Neural cell (in vitro differentiated cells): Measurements from ENCODE around the gene CSGALNACT2. TPM values are rescaled to one million over a fixed set of nuclear protein-coding genes. Genes with fewer than 3 reads are reported as not detected.
A peak's percentile ranks its signal among the peaks of the same experiment; 100 is the strongest.

Experiments used
- H2AFZ ChIP-seq: fragments of 200-600, 300-800 bp; sonication (generic), shearing (Covaris generic); 2 replicates; pipeline ENCODE4 v1.6.0; 2014; ENCODE audit warnings: low read depth, mild to moderate bottlenecking, antibody characterized with exemption, low read length, moderate library complexity
- H3F3A ChIP-seq: fragments of 200-600 bp; shearing (Covaris generic); 2 replicates; pipeline ENCODE4 v1.6.1; 2016; ENCODE audit warnings: mild to moderate bottlenecking, moderate library complexity, mixed read lengths, antibody characterized with exemption, low read length; ENCODE audit not compliant: insufficient read depth, poor library complexity, severe bottlenecking
- H3K27ac ChIP-seq: fragments of 200-600, 300-800 bp; sonication (generic), shearing (Covaris generic); 2 replicates; pipeline ENCODE4 v1.5.1; 2014; ENCODE audit warnings: mild to moderate bottlenecking, low read length, moderate library complexity
- H3K27me3 ChIP-seq: fragments of 300-800, 200-600 bp; sonication (generic), shearing (Covaris generic); 2 replicates; pipeline ENCODE4 v1.6.0; 2014; ENCODE audit warnings: mild to moderate bottlenecking, low read depth, low read length, moderate library complexity; ENCODE audit not compliant: insufficient read depth
- H3K36me3 ChIP-seq: fragments of 300-800, 200-600 bp; sonication (generic), shearing (Covaris generic); 2 replicates; pipeline ENCODE4 v1.5.1; 2014; ENCODE audit warnings: mild to moderate bottlenecking, antibody characterized with exemption, low read length, moderate library complexity; ENCODE audit not compliant: insufficient read depth
- H3K4me2 ChIP-seq: fragments of 300-800, 200-600 bp; sonication (generic), shearing (Covaris generic); 2 replicates; pipeline ENCODE4 v1.6.0; 2014; ENCODE audit warnings: mild to moderate bottlenecking, low read length
- H3K4me3 ChIP-seq: fragments of 300-800, 200-600 bp; sonication (generic), shearing (Covaris generic); 2 replicates; pipeline ENCODE4 v1.5.1; 2014; ENCODE audit warnings: mild to moderate bottlenecking, low read length, moderate library complexity
- H3K79me2 ChIP-seq: fragments of 200-600 bp; shearing (Covaris generic); replicated peaks from 2 replicates; pipeline ENCODE4 v1.6.0; 2014; ENCODE audit warnings: mild to moderate bottlenecking, low read length, moderate library complexity; ENCODE audit not compliant: insufficient read depth
- H3K9ac ChIP-seq: fragments of 300-800, 200-600 bp; sonication (generic), shearing (Covaris generic); 2 replicates; pipeline ENCODE4 v1.6.1; 2016; ENCODE audit warnings: mild to moderate bottlenecking, low read length, mixed read lengths
- H3K9me2 ChIP-seq: fragments of 200-600 bp; shearing (Covaris generic); 2 replicates; pipeline ENCODE4 v1.6.1; 2016; ENCODE audit warnings: mild to moderate bottlenecking, low read length, mixed read lengths; ENCODE audit not compliant: insufficient read depth
- H3K9me3 ChIP-seq: fragments of 200-600, 300-800 bp; sonication (generic), shearing (Covaris generic); 2 replicates; pipeline ENCODE4 v1.6.1; 2016; ENCODE audit warnings: mild to moderate bottlenecking, mixed run types, low read length, moderate library complexity, mixed read lengths
- H4K20me1 ChIP-seq: fragments of 200-600 bp; shearing (Covaris generic); 2 replicates; pipeline ENCODE4 v1.6.1; 2016; ENCODE audit warnings: mild to moderate bottlenecking, mixed run types; ENCODE audit not compliant: insufficient read depth
- CTCF ChIP-seq: fragments of 450-650 bp; IDR thresholded peaks from 2 replicates; pipeline ENCODE4 v1.5.1; 2014; ENCODE audit warnings: antibody characterized with exemption, mild to moderate bottlenecking, moderate library complexity; ENCODE audit not compliant: poor library complexity, severe bottlenecking
- EP300 ChIP-seq: fragments of 450-650 bp; conservative IDR thresholded peaks from 2 replicates; pipeline ENCODE4 v1.6.1; 2014; ENCODE audit warnings: antibody characterized with exemption, mild to moderate bottlenecking, moderate library complexity; ENCODE audit not compliant: poor library complexity, severe bottlenecking
- EZH2 ChIP-seq: fragments of 200-600, 300-800 bp; shearing (Covaris generic), sonication (generic); IDR thresholded peaks from 2 replicates; pipeline ENCODE4 v1.6.1; 2014; ENCODE audit warnings: antibody characterized with exemption, low read length, borderline replicate concordance, mild to moderate bottlenecking; ENCODE audit not compliant: insufficient read depth, poor library complexity, severe bottlenecking
- MXI1 ChIP-seq: fragments of 450-650 bp; conservative IDR thresholded peaks from 2 replicates; pipeline ENCODE4 v1.6.1; 2014; ENCODE audit warnings: antibody characterized with exemption, mild to moderate bottlenecking; ENCODE audit not compliant: poor library complexity, severe bottlenecking
- POLR2AphosphoS5 ChIP-seq: IDR thresholded peaks from 2 replicates; pipeline ENCODE4 v1.6.1; 2012
- RAD21 ChIP-seq: fragments of 450-650 bp; conservative IDR thresholded peaks from 2 replicates; pipeline ENCODE4 v1.6.1; 2014; ENCODE audit warnings: antibody characterized with exemption, mild to moderate bottlenecking, moderate library complexity
- REST ChIP-seq: IDR thresholded peaks from 2 replicates; pipeline ENCODE4 v1.6.1; 2012; ENCODE audit warnings: borderline replicate concordance
- SMC3 ChIP-seq: fragments of 450-650 bp; conservative IDR thresholded peaks from 2 replicates; pipeline ENCODE4 v1.6.1; 2014; ENCODE audit warnings: antibody characterized with exemption, mild to moderate bottlenecking, moderate library complexity; ENCODE audit not compliant: poor library complexity
- TAF1 ChIP-seq: IDR thresholded peaks from 2 replicates; pipeline ENCODE4 v1.6.1; 2012; ENCODE audit warnings: low read depth
- polyA plus RNA-seq: library from polyadenylated mRNA; depleted of rRNA; stranded (reverse); fragments of >200 nt; gene quantifications from 2 replicates; pipeline ENCODE4 v1.2.3, GENCODE V29; 2014

CSGALNACT2 gene
- polyA plus RNA-seq, 1 donor from 2014 or later = 20.7 TPM

GRCh38 chr10:43230101-43230908 lies 92.1 kb downstream of the CSGALNACT2 start:
- no peaks in the 10 kb centered on the region for H3K36me3 ChIP-seq
- H3K27me3 ChIP-seq = peaks cover 42% of the 10 kb centered on the region
- H2AFZ ChIP-seq = no peak overlapping the region
- H4K20me1 ChIP-seq = no peaks in the 10 kb centered on the region
- H3K4me3 ChIP-seq = peak overlapping the region; percentile 10
- no peaks in the 10 kb centered on the region for H3K9me3 ChIP-seq
- no peak overlapping the region for H3K9ac ChIP-seq
- H3K9me2 ChIP-seq = no peaks in the 10 kb centered on the region
- TF ChIP-seq REST = no peak
- H3F3A ChIP-seq = no peaks in the 10 kb centered on the region
- H3K4me2 ChIP-seq = no peak overlapping the region
- no peaks in the 10 kb centered on the region for H3K79me2 ChIP-seq
- no peak overlapping the region for H3K27ac ChIP-seq

GRCh38 chr10:43230909-43231522 lies 92.8 kb downstream of the CSGALNACT2 start:
- Histone ChIP-seq H3K9ac (no peak overlapping the region), H3K79me2 (no peaks in the 10 kb centered on the region), H2AFZ (no peak overlapping the region), H3K9me2 (no peaks in the 10 kb centered on the region), H3K9me3 (no peaks in the 10 kb centered on the region), H3K27ac (no peak overlapping the region), H3K36me3 (no peaks in the 10 kb centered on the region), H3K4me2 (no peak overlapping the region), H3K4me3 (no peak overlapping the region), H4K20me1 (no peaks in the 10 kb centered on the region), H3F3A (no peaks in the 10 kb centered on the region), H3K27me3 (peaks cover 42% of the 10 kb centered on the region)
- TF ChIP-seq SMC3 (no peak), RAD21 (no peak), CTCF (no peak), EP300 (no peak), TAF1 (no peak), POLR2AphosphoS5 (no peak), REST (no peak), EZH2 (no peak), MXI1 (no peak)
